HS-27A (cell line): ENCODE measurements around the gene DTD1.

Source experiments
- DNase-seq: peaks from one replicate; pipeline ENCODE4 v3.0.0-alpha.2; 2012; ENCODE audit warnings: low read depth, missing footprints

DTD1 gene

GRCh38 chr20:18705910-18706309 is 118.1 kb downstream of the DTD1 start:
- no peak for DNase-seq

- no peak for DNase-seq
Measured at GRCh38 chr20:18712131-18712530, 124.3 kb downstream of the DTD1 start.

- DNase-seq = no peak
Measured at GRCh38 chr20:18712882-18713281, 125.0 kb downstream of the DTD1 start.

- DNase-seq = no peak
Measured at GRCh38 chr20:18715564-18715963, 127.7 kb downstream of the DTD1 start.

GRCh38 chr20:18717062-18717461 is 129.2 kb downstream of the DTD1 start:
- no peak for DNase-seq

GRCh38 chr20:18718129-18718528 is 130.3 kb downstream of the DTD1 start:
- no peak for DNase-seq

GRCh38 chr20:18719426-18719825 is 131.6 kb downstream of the DTD1 start:
- no peak for DNase-seq

- DNase-seq = no peak
Measured at GRCh38 chr20:18721551-18722115, 133.8 kb downstream of the DTD1 start.

GRCh38 chr20:18722371-18722770 is 134.5 kb downstream of the DTD1 start:
- DNase-seq = no peak

GRCh38 chr20:18724077-18724476 is 136.2 kb downstream of the DTD1 start:
- DNase-seq = no peak

GRCh38 chr20:18724788-18725464 is 137.1 kb downstream of the DTD1 start:
- no peak for DNase-seq

- no peak for DNase-seq
Measured at GRCh38 chr20:18727032-18727508, 139.2 kb downstream of the DTD1 start.

- no peak for DNase-seq
Measured at GRCh38 chr20:18728165-18728869, 140.5 kb downstream of the DTD1 start.

GRCh38 chr20:18728870-18729224 is 141.0 kb downstream of the DTD1 start:
- no peak for DNase-seq

GRCh38 chr20:18729231-18729825 is 141.5 kb downstream of the DTD1 start:
- DNase-seq = no peak

- DNase-seq = no peak
Measured at GRCh38 chr20:18731940-18732339, 144.1 kb downstream of the DTD1 start.

GRCh38 chr20:18734525-18735189 is 146.8 kb downstream of the DTD1 start:
- no peak for DNase-seq

GRCh38 chr20:18737140-18737539 is 149.3 kb downstream of the DTD1 start:
- no peak for DNase-seq

GRCh38 chr20:18738055-18738454 is 150.2 kb downstream of the DTD1 start:
- DNase-seq = no peak

- DNase-seq = no peak
Measured at GRCh38 chr20:18738888-18739287, 151.0 kb downstream of the DTD1 start.

- DNase-seq = no peak
Measured at GRCh38 chr20:18739751-18740166, 151.9 kb downstream of the DTD1 start.

- no peak for DNase-seq
Measured at GRCh38 chr20:18740726-18741125, 152.9 kb downstream of the DTD1 start.
